HepG2 (cell line): ENCODE results near the gene C20orf144. TPM values are rescaled to one million over a fixed set of nuclear protein-coding genes. Genes with fewer than 3 reads are reported as not detected.

ENCODE experiments used
- ISX ChIP-seq: sonication (generic); formaldehyde crosslinking; conservative IDR thresholded peaks from 2 replicates; pipeline ENCODE4 v1.5.0; 2020; ENCODE audit warnings: missing genetic modification reagents
- KAT7 ChIP-seq: IDR thresholded peaks from 2 replicates; pipeline ENCODE4 v1.6.1; 2018; ENCODE audit warnings: borderline replicate concordance, missing compliant biosample characterization
- KLF15 ChIP-seq: sonication (generic); formaldehyde crosslinking; IDR thresholded peaks from 2 replicates; pipeline ENCODE4 v1.8.1; 2023; ENCODE audit warnings: borderline replicate concordance, mild to moderate bottlenecking, inconsistent platforms, missing genetic modification reagents, mixed read lengths
- KLF9 ChIP-seq: IDR thresholded peaks from 2 replicates; pipeline ENCODE4 v1.6.1; 2016; ENCODE audit warnings: low read depth
- MIER2 ChIP-seq: IDR thresholded peaks from 2 replicates; pipeline ENCODE4 v1.6.1; 2016; ENCODE audit warnings: missing biosample characterization, missing genetic modification reagents
- NFKB2 ChIP-seq: sonication (generic); formaldehyde crosslinking; IDR thresholded peaks from 2 replicates; pipeline ENCODE4 v1.4.0; 2020; ENCODE audit warnings: missing genetic modification reagents, borderline replicate concordance
- RBFOX2 ChIP-seq: fragments of 200-400 bp; formaldehyde crosslinking; IDR thresholded peaks from 2 replicates; pipeline ENCODE4 v1.6.1; 2017; ENCODE audit warnings: low read depth, mild to moderate bottlenecking, low read length
- TAF15 ChIP-seq: fragments of 200-400 bp; formaldehyde crosslinking; IDR thresholded peaks from one replicate; pipeline ENCODE4 v1.6.1; 2018; ENCODE audit warnings: mild to moderate bottlenecking, low read depth, low read length; ENCODE audit not compliant: poor library complexity, severe bottlenecking
- TCF7 ChIP-seq: sonication (generic); IDR thresholded peaks from 2 replicates; pipeline ENCODE4 v1.6.1; 2016; ENCODE audit warnings: antibody characterized with exemption, low read depth
- ZFP36L2 ChIP-seq: sonication (generic); formaldehyde crosslinking; IDR thresholded peaks from 2 replicates; pipeline ENCODE4 v1.4.0; 2020; ENCODE audit warnings: missing genetic modification reagents
- ZFP41 ChIP-seq: sonication (generic); formaldehyde crosslinking; IDR thresholded peaks from 2 replicates; pipeline ENCODE4 v1.4.0; 2020; ENCODE audit warnings: mild to moderate bottlenecking, missing genetic modification reagents, borderline replicate concordance
- ZFYVE20 ChIP-seq: sonication (generic); formaldehyde crosslinking; IDR thresholded peaks from 2 replicates; pipeline ENCODE4 v1.8.0; 2023; ENCODE audit warnings: low read depth, mild to moderate bottlenecking, moderate library complexity, missing genetic modification reagents, borderline replicate concordance
- ZNF256 ChIP-seq: sonication (generic); formaldehyde crosslinking; conservative IDR thresholded peaks from 2 replicates; pipeline ENCODE4 v1.4.0; 2020; ENCODE audit warnings: missing genetic modification reagents
- ZNF468 ChIP-seq: sonication (generic); formaldehyde crosslinking; IDR thresholded peaks from 2 replicates; pipeline ENCODE4 v1.8.0; 2022; ENCODE audit warnings: mild to moderate bottlenecking, moderate library complexity, missing genetic modification reagents
- ZNF550 ChIP-seq: sonication (generic); formaldehyde crosslinking; IDR thresholded peaks from 2 replicates; pipeline ENCODE4 v1.4.0; 2020; ENCODE audit warnings: mild to moderate bottlenecking, missing genetic modification reagents, borderline replicate concordance
- ZNF720 ChIP-seq: sonication (generic); formaldehyde crosslinking; IDR thresholded peaks from 2 replicates; pipeline ENCODE4 v1.4.0; 2020; ENCODE audit warnings: missing genetic modification reagents
- ZNF768 ChIP-seq: sonication (generic); formaldehyde crosslinking; IDR thresholded peaks from 2 replicates; pipeline ENCODE4 v1.4.0; 2020; ENCODE audit warnings: missing genetic modification reagents
- ZNF782 ChIP-seq: sonication (generic); formaldehyde crosslinking; IDR thresholded peaks from 2 replicates; pipeline ENCODE4 v1.4.0; 2020; ENCODE audit warnings: missing genetic modification reagents, mild to moderate bottlenecking, borderline replicate concordance
- ZNF839 ChIP-seq: sonication (generic); formaldehyde crosslinking; IDR thresholded peaks from 2 replicates; pipeline ENCODE4 v1.4.0; 2020; ENCODE audit warnings: missing genetic modification reagents, mild to moderate bottlenecking, borderline replicate concordance
- ZNF841 ChIP-seq: sonication (generic); formaldehyde crosslinking; IDR thresholded peaks from 2 replicates; pipeline ENCODE4 v1.8.1; 2023; ENCODE audit warnings: missing genetic modification reagents, borderline replicate concordance
- ZNF879 ChIP-seq: sonication (generic); formaldehyde crosslinking; IDR thresholded peaks from 2 replicates; pipeline ENCODE4 v1.8.1; 2023; ENCODE audit warnings: missing genetic modification reagents
- ZSCAN22 ChIP-seq: sonication (generic); formaldehyde crosslinking; IDR thresholded peaks from 2 replicates; pipeline ENCODE4 v1.4.0; 2020; ENCODE audit warnings: mild to moderate bottlenecking, missing genetic modification reagents
- polyA plus RNA-seq, 8 experiments: library from polyadenylated mRNA; depleted of rRNA in 3 of 8; stranded (reverse) in 7 of 8; unstranded in 1 of 8; fragments of >200 nt; fragmentation: Illumina TruSeq in 4 of 8; extraction: Trizol in 4 of 8; gene quantifications; 2 replicates each; pipeline versions ENCODE4 v1.2.1 to v1.2.3, GENCODE V29; 2011 to 2016; ENCODE audit warnings: low read depth in 4 of 8, missing spikeins in 1 of 8, mixed read lengths in 1 of 8; ENCODE audit not compliant: insufficient read depth in 1 of 8
- total RNA-seq, 5 experiments: library from RNA; depleted of rRNA; stranded (reverse); fragments of >200 nt; fragmentation: Illumina TruSeq; extraction: Trizol; gene quantifications; 2 replicates each; pipeline ENCODE4 v1.2.3, GENCODE V29; 2016; ENCODE audit warnings: low read depth in 1 of 5
- TF ChIP-seq, protein P1 (sequence below): sonication (generic); formaldehyde crosslinking; IDR thresholded peaks from 2 replicates; pipeline ENCODE4 v1.4.0; 2020; ENCODE audit warnings: missing genetic modification reagents, borderline replicate concordance
- TF ChIP-seq, protein P2 (sequence below): sonication (generic); formaldehyde crosslinking; IDR thresholded peaks from 2 replicates; pipeline ENCODE4 v1.8.0; 2022; ENCODE audit warnings: low read depth, missing genetic modification reagents
- TF ChIP-seq, protein P3 (sequence below): sonication (generic); formaldehyde crosslinking; IDR thresholded peaks from 2 replicates; pipeline ENCODE4 v1.5.1; 2020; ENCODE audit warnings: missing genetic modification reagents, mild to moderate bottlenecking, borderline replicate concordance
- TF ChIP-seq, protein P4 (sequence below): sonication (generic); IDR thresholded peaks from 2 replicates; pipeline ENCODE4 v1.6.1; 2016; ENCODE audit warnings: low read depth, borderline replicate concordance

Gene C20orf144
- total and polyA plus RNA-seq, 2 of the 13 experiments (the other 11 are each of a cell fraction or from before 2014, with no cell fraction given), result 0.09 to 0.16 TPM

DNA sequence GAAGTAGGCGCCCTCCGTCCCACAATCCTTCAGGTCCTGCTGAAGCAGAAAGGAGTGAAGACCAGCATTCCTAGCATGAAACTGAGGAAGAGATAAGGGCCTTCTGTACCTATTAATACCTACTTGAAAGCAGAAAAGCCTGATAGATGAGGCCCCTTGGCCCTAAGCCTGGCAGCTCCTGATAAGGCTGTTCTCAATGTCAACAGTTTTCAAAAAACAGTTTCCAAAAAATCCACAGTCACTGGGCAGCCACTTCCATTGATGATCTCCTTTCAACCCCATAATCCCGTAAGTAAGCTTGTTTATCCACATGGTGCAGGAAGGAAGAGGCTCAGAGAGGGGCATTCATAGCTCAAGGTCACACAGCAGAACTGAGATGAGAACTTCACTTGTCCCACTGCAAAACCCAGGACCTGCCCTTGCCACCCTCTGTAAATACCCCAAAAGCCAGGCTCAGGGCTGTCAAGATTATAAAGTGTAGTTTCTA lies 26.9 kb downstream of the C20orf144 start (continued):
- TF ChIP-seq, protein P1, sequence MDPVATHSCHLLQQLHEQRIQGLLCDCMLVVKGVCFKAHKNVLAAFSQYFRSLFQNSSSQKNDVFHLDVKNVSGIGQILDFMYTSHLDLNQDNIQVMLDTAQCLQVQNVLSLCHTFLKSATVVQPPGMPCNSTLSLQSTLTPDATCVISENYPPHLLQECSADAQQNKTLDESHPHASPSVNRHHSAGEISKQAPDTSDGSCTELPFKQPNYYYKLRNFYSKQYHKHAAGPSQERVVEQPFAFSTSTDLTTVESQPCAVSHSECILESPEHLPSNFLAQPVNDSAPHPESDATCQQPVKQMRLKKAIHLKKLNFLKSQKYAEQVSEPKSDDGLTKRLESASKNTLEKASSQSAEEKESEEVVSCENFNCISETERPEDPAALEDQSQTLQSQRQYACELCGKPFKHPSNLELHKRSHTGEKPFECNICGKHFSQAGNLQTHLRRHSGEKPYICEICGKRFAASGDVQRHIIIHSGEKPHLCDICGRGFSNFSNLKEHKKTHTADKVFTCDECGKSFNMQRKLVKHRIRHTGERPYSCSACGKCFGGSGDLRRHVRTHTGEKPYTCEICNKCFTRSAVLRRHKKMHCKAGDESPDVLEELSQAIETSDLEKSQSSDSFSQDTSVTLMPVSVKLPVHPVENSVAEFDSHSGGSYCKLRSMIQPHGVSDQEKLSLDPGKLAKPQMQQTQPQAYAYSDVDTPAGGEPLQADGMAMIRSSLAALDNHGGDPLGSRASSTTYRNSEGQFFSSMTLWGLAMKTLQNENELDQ, result no peak
- TF ChIP-seq ZNF782 (CRISPR knock-in tag) (no peak), ZNF720 (CRISPR knock-in tag) (no peak), ZNF468 (no peak), RBFOX2 (no peak), ZSCAN22 (no peak), ISX (CRISPR knock-in tag) (no peak), KLF15 (CRISPR knock-in tag) (no peak), TCF7 (peak; percentile 89), MIER2 (CRISPR knock-in tag) (no peak), ZNF879 (CRISPR knock-in tag) (no peak), ZNF768 (CRISPR knock-in tag) (peak; percentile 98), ZNF550 (no peak), KLF9 (CRISPR knock-in tag) (no peak), ZNF841 (CRISPR knock-in tag) (no peak), ZNF256 (CRISPR knock-in tag) (no peak), KAT7 (CRISPR knock-in tag) (no peak), TAF15 (no peak), ZFYVE20 (CRISPR knock-in tag) (no peak), ZNF839 (CRISPR knock-in tag) (no peak), NFKB2 (no peak), ZFP36L2 (CRISPR knock-in tag) (no peak), ZFP41 (CRISPR knock-in tag) (no peak)
- TF ChIP-seq, protein P2, sequence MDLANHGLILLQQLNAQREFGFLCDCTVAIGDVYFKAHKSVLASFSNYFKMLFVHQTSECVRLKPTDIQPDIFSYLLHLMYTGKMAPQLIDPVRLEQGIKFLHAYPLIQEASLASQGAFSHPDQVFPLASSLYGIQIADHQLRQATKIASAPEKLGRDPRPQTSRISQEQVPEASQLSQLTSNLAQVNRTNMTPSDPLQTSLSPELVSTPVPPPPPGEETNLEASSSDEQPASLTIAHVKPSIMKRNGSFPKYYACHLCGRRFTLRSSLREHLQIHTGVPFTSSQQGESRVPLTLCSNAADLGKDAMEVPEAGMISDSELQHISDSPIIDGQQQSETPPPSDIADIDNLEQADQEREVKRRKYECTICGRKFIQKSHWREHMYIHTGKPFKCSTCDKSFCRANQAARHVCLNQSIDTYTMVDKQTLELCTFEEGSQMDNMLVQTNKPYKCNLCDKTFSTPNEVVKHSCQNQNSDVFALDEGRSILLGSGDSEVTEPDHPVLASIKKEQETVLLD (CRISPR knock-in tag), result no peak; the same call in 1 of the 2 replicates
- TF ChIP-seq, protein P3, sequence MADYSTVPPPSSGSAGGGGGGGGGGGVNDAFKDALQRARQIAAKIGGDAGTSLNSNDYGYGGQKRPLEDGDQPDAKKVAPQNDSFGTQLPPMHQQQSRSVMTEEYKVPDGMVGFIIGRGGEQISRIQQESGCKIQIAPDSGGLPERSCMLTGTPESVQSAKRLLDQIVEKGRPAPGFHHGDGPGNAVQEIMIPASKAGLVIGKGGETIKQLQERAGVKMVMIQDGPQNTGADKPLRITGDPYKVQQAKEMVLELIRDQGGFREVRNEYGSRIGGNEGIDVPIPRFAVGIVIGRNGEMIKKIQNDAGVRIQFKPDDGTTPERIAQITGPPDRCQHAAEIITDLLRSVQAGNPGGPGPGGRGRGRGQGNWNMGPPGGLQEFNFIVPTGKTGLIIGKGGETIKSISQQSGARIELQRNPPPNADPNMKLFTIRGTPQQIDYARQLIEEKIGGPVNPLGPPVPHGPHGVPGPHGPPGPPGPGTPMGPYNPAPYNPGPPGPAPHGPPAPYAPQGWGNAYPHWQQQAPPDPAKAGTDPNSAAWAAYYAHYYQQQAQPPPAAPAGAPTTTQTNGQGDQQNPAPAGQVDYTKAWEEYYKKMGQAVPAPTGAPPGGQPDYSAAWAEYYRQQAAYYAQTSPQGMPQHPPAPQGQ, result no peak
- TF ChIP-seq, protein P4, sequence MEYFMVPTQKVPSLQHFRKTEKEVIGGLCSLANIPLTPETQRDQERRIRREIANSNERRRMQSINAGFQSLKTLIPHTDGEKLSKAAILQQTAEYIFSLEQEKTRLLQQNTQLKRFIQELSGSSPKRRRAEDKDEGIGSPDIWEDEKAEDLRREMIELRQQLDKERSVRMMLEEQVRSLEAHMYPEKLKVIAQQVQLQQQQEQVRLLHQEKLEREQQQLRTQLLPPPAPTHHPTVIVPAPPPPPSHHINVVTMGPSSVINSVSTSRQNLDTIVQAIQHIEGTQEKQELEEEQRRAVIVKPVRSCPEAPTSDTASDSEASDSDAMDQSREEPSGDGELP, result peak; percentile 31; the same call in 1 of the 2 replicates
